Esophagus muscularis mucosa (tissue), 3 donors: ENCODE measurements around the gene ANKRD44.

Experiments used
- CTCF ChIP-seq, 3 experiments: fragments of 200-600 bp in 2 of 3; fragments of 450-650 bp in 1 of 3; sonication (generic) in 2 of 3; IDR thresholded peaks; one replicate each; pipeline ENCODE4 v1.5.1; 2017 to 2019; ENCODE audit warnings: antibody characterized with exemption in 3 of 3, mild to moderate bottlenecking in 2 of 3, moderate library complexity in 1 of 3
- POLR2A ChIP-seq: fragments of 450-650 bp; IDR thresholded peaks from one replicate; pipeline ENCODE4 v1.6.1; 2017; ENCODE audit warnings: antibody characterized with exemption, moderate library complexity, mild to moderate bottlenecking, low read depth

- TF ChIP-seq CTCF (IDR thresholded peaks at IDR 0.05): no peak
- TF ChIP-seq POLR2A: no peak
These were observed 62.6 kb downstream of the ANKRD44 start for GRCh38 chr2:197248001-197248401.
